Measurements from ENCODE around the gene ADAMTSL3.

Gene ADAMTSL3

DNA sequence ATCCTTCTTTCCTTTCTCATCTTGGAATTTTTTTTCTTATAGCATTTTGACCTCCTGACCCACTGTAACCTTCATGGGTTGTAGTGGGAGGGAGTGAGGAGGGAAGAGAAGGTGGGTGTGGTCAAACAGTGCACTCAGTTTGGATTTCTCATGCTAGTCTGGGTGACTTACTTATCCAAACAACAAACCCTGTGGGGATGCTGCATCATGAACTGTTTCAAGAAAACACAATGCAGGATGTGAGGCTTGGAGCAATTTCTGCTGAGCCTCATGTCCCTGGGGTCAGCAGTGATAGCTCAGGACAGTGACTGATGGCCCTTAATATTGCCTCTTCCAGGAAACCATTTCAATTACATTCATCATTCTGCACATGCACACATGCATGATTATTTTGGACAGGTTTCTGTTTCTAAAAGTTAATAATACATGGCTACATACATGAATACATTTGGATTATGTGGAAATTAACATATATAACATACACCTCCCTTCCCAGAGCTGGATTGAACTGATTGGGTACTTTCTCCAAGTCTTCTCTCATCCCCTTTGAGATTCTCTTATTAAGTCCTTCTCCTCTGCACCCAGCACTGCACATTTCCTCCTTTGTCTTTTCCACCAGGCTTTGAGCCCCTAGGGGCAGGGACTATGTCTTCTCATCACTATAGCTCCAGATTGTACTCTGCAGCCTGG is 61.2 kb downstream of the ADAMTSL3 start:
- Histone ChIP-seq H3K4me1 (ENCODE audit: control insufficient read depth in 2 of 2, insufficient read depth in 1 of 2, low read depth in 1 of 2, low read length in 2 of 2) (no peaks in the 10 kb centered on the region), H3K4ac (ENCODE audit: low read length) (no peak overlapping the region), H3K14ac (ENCODE audit: low read length) (no peak overlapping the region), H4K8ac (ENCODE audit: low read depth, low read length) (no peak overlapping the region), H3K79me1 (ENCODE audit: low read depth, low read length) (no peaks in the 10 kb centered on the region), H3K18ac (ENCODE audit: low read length) (no peak overlapping the region), H2AK5ac (ENCODE audit: low read depth, low read length) (no peak overlapping the region), H2BK12ac (ENCODE audit: low read length) (no peak overlapping the region), H2BK15ac (ENCODE audit: low read length) (no peak overlapping the region), H2BK120ac (ENCODE audit: low read depth, low read length) (no peak overlapping the region), H3K9me3 (replicated peaks in 1 of 2; ENCODE audit: control insufficient read depth in 2 of 2, insufficient read depth in 1 of 2, low read depth in 1 of 2, low read length in 2 of 2) (no peaks in the 10 kb centered on the region), H3K27ac (replicated peaks; ENCODE audit: low read length) (no peak overlapping the region), H3K4me3 (ENCODE audit: low read length in 2 of 2) (no peak overlapping the region), H3K36me3 (replicated peaks in 1 of 2; ENCODE audit: control insufficient read depth in 2 of 2, insufficient read depth in 2 of 2, low read length in 2 of 2) (no peaks in the 10 kb centered on the region), H4K91ac (ENCODE audit: low read depth, low read length, poor library complexity) (no peak overlapping the region), H2BK5ac (ENCODE audit: low read length) (no peak overlapping the region), H3K23ac (ENCODE audit: low read depth, low read length, poor library complexity) (no peak overlapping the region), H3K4me2 (ENCODE audit: insufficient read depth, low read length, poor library complexity, severe bottlenecking) (no peak overlapping the region), H3K9ac (ENCODE audit: low read depth, low read length, poor library complexity) (peak overlapping the region; percentile 47), H2AFZ (ENCODE audit: low read length) (no peak overlapping the region), H3K27me3 (ENCODE audit: control insufficient read depth in 3 of 3, insufficient read depth in 3 of 3, low read depth in 1 of 3, low read length in 3 of 3) (no peaks in the 10 kb centered on the region)
- DNase-seq (ENCODE audit: low spot score): no peak

- Histone ChIP-seq H3K18ac (ENCODE audit: low read length) (no peak overlapping the region), H2BK15ac (ENCODE audit: low read length) (no peak overlapping the region), H2AK5ac (ENCODE audit: low read depth, low read length) (no peak overlapping the region), H3K27me3 (ENCODE audit: control insufficient read depth in 3 of 3, insufficient read depth in 3 of 3, low read depth in 1 of 3, low read length in 3 of 3) (peaks cover 0 to 3% (median 0%) of the 10 kb centered on the region in 3 experiments), H3K14ac (ENCODE audit: low read length) (no peak overlapping the region), H3K27ac (replicated peaks; ENCODE audit: low read length) (no peak overlapping the region), H4K91ac (ENCODE audit: low read depth, low read length, poor library complexity) (no peak overlapping the region), H3K23ac (ENCODE audit: low read depth, low read length, poor library complexity) (no peak overlapping the region), H2BK120ac (ENCODE audit: low read depth, low read length) (no peak overlapping the region), H3K4me2 (ENCODE audit: insufficient read depth, low read length, poor library complexity, severe bottlenecking) (no peak overlapping the region), H3K4ac (ENCODE audit: low read length) (no peak overlapping the region), H2BK5ac (ENCODE audit: low read length) (no peak overlapping the region), H3K36me3 (replicated peaks in 1 of 2; ENCODE audit: control insufficient read depth in 2 of 2, insufficient read depth in 2 of 2, low read length in 2 of 2) (no peaks in the 10 kb centered on the region), H3K4me1 (ENCODE audit: control insufficient read depth in 2 of 2, insufficient read depth in 1 of 2, low read depth in 1 of 2, low read length in 2 of 2) (no peaks in the 10 kb centered on the region), H3K9ac (ENCODE audit: low read depth, low read length, poor library complexity) (no peak overlapping the region), H3K4me3 (ENCODE audit: low read length in 2 of 2) (no peak overlapping the region), H2AFZ (ENCODE audit: low read length) (no peak overlapping the region), H3K9me3 (replicated peaks in 1 of 2; ENCODE audit: control insufficient read depth in 2 of 2, insufficient read depth in 1 of 2, low read depth in 1 of 2, low read length in 2 of 2) (no peaks in the 10 kb centered on the region), H2BK12ac (ENCODE audit: low read length) (no peak overlapping the region), H4K8ac (ENCODE audit: low read depth, low read length) (no peak overlapping the region), H3K79me1 (ENCODE audit: low read depth, low read length) (no peaks in the 10 kb centered on the region)
- DNase-seq (ENCODE audit: low spot score): no peak
- no CpG with 5 or more reads among the region's 3 CpGs for WGBS, 2 donors (ENCODE audit: extremely low coverage in 2 of 2, insufficient read length in 2 of 2, insufficient replicate concordance in 1 of 2)
Measured at GRCh38 chr15:83716605-83717004, 62.7 kb downstream of the ADAMTSL3 start.

GRCh38 chr15:83717010-83717409 is 63.1 kb downstream of the ADAMTSL3 start:
- H4K91ac ChIP-seq (ENCODE audit: low read depth, low read length, poor library complexity): no peak overlapping the region
- H3K36me3 ChIP-seq (replicated peaks in 1 of 2; ENCODE audit: control insufficient read depth in 2 of 2, insufficient read depth in 2 of 2, low read length in 2 of 2): no peaks in the 10 kb centered on the region
- no peak overlapping the region for H3K9ac ChIP-seq (ENCODE audit: low read depth, low read length, poor library complexity)
- no peak overlapping the region for H2BK120ac ChIP-seq (ENCODE audit: low read depth, low read length)
- peaks cover 0 to 3% (median 0%) of the 10 kb centered on the region in 3 experiments for H3K27me3 ChIP-seq (ENCODE audit: control insufficient read depth in 3 of 3, insufficient read depth in 3 of 3, low read depth in 1 of 3, low read length in 3 of 3)
- H3K18ac ChIP-seq (ENCODE audit: low read length): no peak overlapping the region
- no peak overlapping the region for H4K8ac ChIP-seq (ENCODE audit: low read depth, low read length)
- no peak overlapping the region for H3K27ac ChIP-seq (replicated peaks; ENCODE audit: low read length)
- H3K9me3 ChIP-seq (replicated peaks in 1 of 2; ENCODE audit: control insufficient read depth in 2 of 2, insufficient read depth in 1 of 2, low read depth in 1 of 2, low read length in 2 of 2): no peaks in the 10 kb centered on the region
- no peak overlapping the region for H2AK5ac ChIP-seq (ENCODE audit: low read depth, low read length)
- no peak overlapping the region for H2BK15ac ChIP-seq (ENCODE audit: low read length)
- no peak overlapping the region for H3K14ac ChIP-seq (ENCODE audit: low read length)
- H3K23ac ChIP-seq (ENCODE audit: low read depth, low read length, poor library complexity): no peak overlapping the region
- no peak overlapping the region for H3K4ac ChIP-seq (ENCODE audit: low read length)
- H3K4me3 ChIP-seq (ENCODE audit: low read length in 2 of 2): no peak overlapping the region
- no peaks in the 10 kb centered on the region for H3K4me1 ChIP-seq (ENCODE audit: control insufficient read depth in 2 of 2, insufficient read depth in 1 of 2, low read depth in 1 of 2, low read length in 2 of 2)
- H2AFZ ChIP-seq (ENCODE audit: low read length): no peak overlapping the region
- H3K79me1 ChIP-seq (ENCODE audit: low read depth, low read length): no peaks in the 10 kb centered on the region
- no peak overlapping the region for H2BK12ac ChIP-seq (ENCODE audit: low read length)
- DNase-seq (ENCODE audit: low spot score): no peak
- no peak overlapping the region for H3K4me2 ChIP-seq (ENCODE audit: insufficient read depth, low read length, poor library complexity, severe bottlenecking)
- H2BK5ac ChIP-seq (ENCODE audit: low read length): no peak overlapping the region

- no CpG with 5 or more reads among the region's 2 CpGs for WGBS, 2 donors (ENCODE audit: extremely low coverage in 2 of 2, insufficient read length in 2 of 2, insufficient replicate concordance in 1 of 2)
Measured at GRCh38 chr15:83720468-83720867, 66.5 kb downstream of the ADAMTSL3 start.

More at GRCh38 chr15:83720468-83720867, 66.5 kb downstream of the ADAMTSL3 start:
- H3K36me3 ChIP-seq (replicated peaks in 1 of 2; ENCODE audit: control insufficient read depth in 2 of 2, insufficient read depth in 2 of 2, low read length in 2 of 2): no peaks in the 10 kb centered on the region
- no peak overlapping the region for H3K18ac ChIP-seq (ENCODE audit: low read length)
- no peak overlapping the region for H3K23ac ChIP-seq (ENCODE audit: low read depth, low read length, poor library complexity)
- H3K4me1 ChIP-seq (ENCODE audit: control insufficient read depth in 2 of 2, insufficient read depth in 1 of 2, low read depth in 1 of 2, low read length in 2 of 2): no peaks in the 10 kb centered on the region
- no peak overlapping the region for H3K4ac ChIP-seq (ENCODE audit: low read length)
- no peak overlapping the region for H2AK5ac ChIP-seq (ENCODE audit: low read depth, low read length)
- H2BK5ac ChIP-seq (ENCODE audit: low read length): no peak overlapping the region
- no peak for DNase-seq (ENCODE audit: low spot score)
- H4K91ac ChIP-seq (ENCODE audit: low read depth, low read length, poor library complexity): no peak overlapping the region
- no peaks in the 10 kb centered on the region for H3K79me1 ChIP-seq (ENCODE audit: low read depth, low read length)
- no peak overlapping the region for H2BK15ac ChIP-seq (ENCODE audit: low read length)
- no peak overlapping the region for H3K9ac ChIP-seq (ENCODE audit: low read depth, low read length, poor library complexity)
- H2BK120ac ChIP-seq (ENCODE audit: low read depth, low read length): no peak overlapping the region
- H3K27me3 ChIP-seq (ENCODE audit: control insufficient read depth in 3 of 3, insufficient read depth in 3 of 3, low read depth in 1 of 3, low read length in 3 of 3): peaks cover 0 to 3% (median 0%) of the 10 kb centered on the region in 3 experiments
- no peak overlapping the region for H3K14ac ChIP-seq (ENCODE audit: low read length)
- no peak overlapping the region for H3K4me2 ChIP-seq (ENCODE audit: insufficient read depth, low read length, poor library complexity, severe bottlenecking)
- H2BK12ac ChIP-seq (ENCODE audit: low read length): no peak overlapping the region
- no peaks in the 10 kb centered on the region for H3K9me3 ChIP-seq (replicated peaks in 1 of 2; ENCODE audit: control insufficient read depth in 2 of 2, insufficient read depth in 1 of 2, low read depth in 1 of 2, low read length in 2 of 2)
- H2AFZ ChIP-seq (ENCODE audit: low read length): no peak overlapping the region
- H3K4me3 ChIP-seq (ENCODE audit: low read length in 2 of 2): no peak overlapping the region
- no peak overlapping the region for H4K8ac ChIP-seq (ENCODE audit: low read depth, low read length)
- H3K27ac ChIP-seq (replicated peaks; ENCODE audit: low read length): no peak overlapping the region
